Stimulated activated naive CD8-positive, alpha-beta T cell treated with anti-CD3 and anti-CD28 coated beads, Interleukin-15, amount 100 ng/mL, for 72 hours (primary cell): ENCODE measurements around the gene FAM169A.
"Not testable (repeated sequence)": the region's sequence is repeated elsewhere in the genome, so short reads cannot be mapped to it uniquely, and the experiment has no call there.

Source experiments
- ATAC-seq: fragments of 150-1000 bp; cut with Tn5 transposase; 2 replicates; pipeline ENCODE4 v1.10.0; 2021; ENCODE audit warnings: mild to moderate bottlenecking, moderate library complexity
- DNase-seq, 2 donors: peaks; one replicate each; pipeline ENCODE4 v3.0.0; 2021 to 2022
- H3K27ac Mint-ChIP-seq, 2 donors: one replicate each; pipeline ENCODE4 v1.8.0; 2022; ENCODE audit warnings: mild to moderate bottlenecking in 2 of 2, mixed read lengths in 2 of 2, moderate library complexity in 2 of 2
- H3K27me3 Mint-ChIP-seq: one replicate; pipeline ENCODE4 v1.8.0; 2022; ENCODE audit warnings: mixed read lengths
- H3K4me1 Mint-ChIP-seq: one replicate; pipeline ENCODE4 v1.8.0; 2022; ENCODE audit warnings: mild to moderate bottlenecking, mixed read lengths
- H3K4me3 Mint-ChIP-seq, 2 donors: one replicate each; pipeline ENCODE4 v1.8.0; 2022; ENCODE audit warnings: mild to moderate bottlenecking in 2 of 2, mixed read lengths in 2 of 2, moderate library complexity in 1 of 2
- H3K9me3 Mint-ChIP-seq, 2 donors: one replicate each; pipeline ENCODE4 v1.8.0; 2022; ENCODE audit warnings: mixed read lengths in 2 of 2

FAM169A gene

GRCh38 chr5:74865804-74866595, at the start of gene FAM169A:
TSS of gene FAM169A (minus strand) at chr5:74866387. CDS start at chr5:74841676, 24,711 bp downstream.
- ATAC-seq, result peak; percentile 84
- H3K9me3 Mint-ChIP-seq, result no peaks in the 10 kb centered on the region
- peak within 1 kb of the TSS; percentile 99 for H3K27ac Mint-ChIP-seq
- no peaks in the 10 kb centered on the region for H3K27me3 Mint-ChIP-seq
- H3K4me3 Mint-ChIP-seq, result peak within 1 kb of the TSS; percentile 91 to 100
- peak; percentile 66 to 67 for DNase-seq
- peaks cover 35% of the 10 kb centered on the region for H3K4me1 Mint-ChIP-seq

- H3K4me3 Mint-ChIP-seq, result no peak overlapping the region
- no peak for ATAC-seq
- no peaks in the 10 kb centered on the region for H3K4me1 Mint-ChIP-seq
- no peak for DNase-seq
- no peaks in the 10 kb centered on the region for H3K27me3 Mint-ChIP-seq
- no peak overlapping the region for H3K27ac Mint-ChIP-seq
- H3K9me3 Mint-ChIP-seq, result peaks cover under 1 to 3% of the 10 kb centered on the region in 2 donors
Observed at GRCh38 chr5:74915488-74915887, 49.3 kb upstream of the FAM169A start.

GRCh38 chr5:74911421-74911820, 45.2 kb upstream of the FAM169A start:
- not testable (repeated sequence) for H3K4me3 Mint-ChIP-seq, H3K27me3 Mint-ChIP-seq, DNase-seq, H3K4me1 Mint-ChIP-seq, H3K27ac Mint-ChIP-seq, ATAC-seq
- peaks cover 17 to 24% of the 10 kb centered on the region in 2 donors for H3K9me3 Mint-ChIP-seq

GRCh38 chr5:74909888-74910287, 43.7 kb upstream of the FAM169A start:
- not testable (repeated sequence) for H3K27me3 Mint-ChIP-seq, ATAC-seq, H3K4me1 Mint-ChIP-seq, DNase-seq, H3K4me3 Mint-ChIP-seq, H3K27ac Mint-ChIP-seq
- H3K9me3 Mint-ChIP-seq, result peaks cover 17 to 24% of the 10 kb centered on the region in 2 donors

GRCh38 chr5:74908237-74908636, 42.0 kb upstream of the FAM169A start:
- H3K4me1 Mint-ChIP-seq, DNase-seq, ATAC-seq, H3K4me3 Mint-ChIP-seq, H3K27me3 Mint-ChIP-seq, H3K27ac Mint-ChIP-seq: not testable (repeated sequence)
- H3K9me3 Mint-ChIP-seq, result peaks cover 17 to 24% of the 10 kb centered on the region in 2 donors

- not testable (repeated sequence) for H3K27ac Mint-ChIP-seq, H3K4me3 Mint-ChIP-seq, DNase-seq, H3K27me3 Mint-ChIP-seq, H3K4me1 Mint-ChIP-seq, ATAC-seq
- H3K9me3 Mint-ChIP-seq, result peaks cover 11 to 13% of the 10 kb centered on the region in 2 donors
Observed at GRCh38 chr5:74904713-74905112, 38.5 kb upstream of the FAM169A start.

GRCh38 chr5:74903165-74903787, 37.1 kb upstream of the FAM169A start:
- no peaks in the 10 kb centered on the region for H3K4me1 Mint-ChIP-seq
- no peak overlapping the region for H3K4me3 Mint-ChIP-seq
- peak overlapping the region in 1 of 2 donors; percentile 4 for H3K27ac Mint-ChIP-seq
- H3K9me3 Mint-ChIP-seq, result no peaks in the 10 kb centered on the region
- H3K27me3 Mint-ChIP-seq, result no peaks in the 10 kb centered on the region
- peak; percentile 7 to 25 for DNase-seq
- peak; percentile 82 for ATAC-seq

GRCh38 chr5:74897049-74897448, 30.9 kb upstream of the FAM169A start:
- H3K27me3 Mint-ChIP-seq, result peaks cover 5% of the 10 kb centered on the region
- no peak for ATAC-seq
- no peak overlapping the region for H3K4me3 Mint-ChIP-seq
- peaks cover 9 to 10% of the 10 kb centered on the region in 2 donors for H3K9me3 Mint-ChIP-seq
- H3K4me1 Mint-ChIP-seq, result no peaks in the 10 kb centered on the region
- no peak for DNase-seq
- H3K27ac Mint-ChIP-seq, result no peak overlapping the region

GRCh38 chr5:74895906-74896305, 29.7 kb upstream of the FAM169A start:
- H3K27ac Mint-ChIP-seq, result no peak overlapping the region
- H3K27me3 Mint-ChIP-seq, result peaks cover 5% of the 10 kb centered on the region
- H3K4me1 Mint-ChIP-seq, result no peaks in the 10 kb centered on the region
- peaks cover 9 to 10% of the 10 kb centered on the region in 2 donors for H3K9me3 Mint-ChIP-seq
- ATAC-seq (no peak), DNase-seq (no peak)
- no peak overlapping the region for H3K4me3 Mint-ChIP-seq

- ATAC-seq, result no peak
- no peak overlapping the region for H3K27ac Mint-ChIP-seq
- H3K4me3 Mint-ChIP-seq, result no peak overlapping the region
- H3K27me3 Mint-ChIP-seq, result peaks cover 9% of the 10 kb centered on the region
- peaks cover 4% of the 10 kb centered on the region for H3K4me1 Mint-ChIP-seq
- peaks cover 9 to 10% of the 10 kb centered on the region in 2 donors for H3K9me3 Mint-ChIP-seq
- no peak for DNase-seq
Observed at GRCh38 chr5:74894351-74894750, 28.2 kb upstream of the FAM169A start.

GRCh38 chr5:74892921-74893320, 26.7 kb upstream of the FAM169A start:
- ATAC-seq (no peak), DNase-seq (no peak)
- H3K27ac Mint-ChIP-seq, result no peak overlapping the region
- H3K9me3 Mint-ChIP-seq, result peaks cover 9 to 10% of the 10 kb centered on the region in 2 donors
- no peak overlapping the region for H3K4me3 Mint-ChIP-seq
- peaks cover 4% of the 10 kb centered on the region for H3K4me1 Mint-ChIP-seq
- H3K27me3 Mint-ChIP-seq, result peaks cover 14% of the 10 kb centered on the region

- Mint-ChIP-seq H3K4me1 (peaks cover 4% of the 10 kb centered on the region), H3K27ac (no peak overlapping the region), H3K27me3 (peaks cover 12% of the 10 kb centered on the region), H3K4me3 (no peak overlapping the region), H3K9me3 (peaks cover 3 to 4% of the 10 kb centered on the region in 2 donors)
- ATAC-seq, result peak; percentile 33
- DNase-seq, result no peak
Observed at GRCh38 chr5:74889523-74890105, 23.4 kb upstream of the FAM169A start.

- H3K9me3 Mint-ChIP-seq, result no peaks in the 10 kb centered on the region
- DNase-seq (no peak), ATAC-seq (no peak)
- no peak overlapping the region for H3K4me3 Mint-ChIP-seq
- H3K27ac Mint-ChIP-seq, result no peak overlapping the region
- H3K27me3 Mint-ChIP-seq, result peaks cover 9% of the 10 kb centered on the region
- peaks cover 4% of the 10 kb centered on the region for H3K4me1 Mint-ChIP-seq
Observed at GRCh38 chr5:74888117-74888516, 21.9 kb upstream of the FAM169A start.

GRCh38 chr5:74885170-74885569, 19.0 kb upstream of the FAM169A start:
- H3K27me3 Mint-ChIP-seq, result peaks cover 9% of the 10 kb centered on the region
- H3K27ac Mint-ChIP-seq, result no peak overlapping the region
- ATAC-seq (no peak), DNase-seq (no peak)
- H3K4me1 Mint-ChIP-seq, result peaks cover 4% of the 10 kb centered on the region
- no peaks in the 10 kb centered on the region for H3K9me3 Mint-ChIP-seq
- H3K4me3 Mint-ChIP-seq, result no peak overlapping the region

GRCh38 chr5:74882379-74883134, 16.4 kb upstream of the FAM169A start:
- not testable (repeated sequence) for ATAC-seq, H3K4me3 Mint-ChIP-seq, DNase-seq, H3K4me1 Mint-ChIP-seq, H3K9me3 Mint-ChIP-seq, H3K27ac Mint-ChIP-seq, H3K27me3 Mint-ChIP-seq
